HG03521 (cell line): ENCODE data around the gene OPRL1.

Source experiments
- ATAC-seq: cut with Tn5 transposase; IDR thresholded peaks from one replicate; pipeline ENCODE4 v1.9.1; 2021; ENCODE audit warnings: mild to moderate bottlenecking, moderate library complexity; ENCODE audit not compliant: unreplicated experiment

The OPRL1 gene

DNA sequence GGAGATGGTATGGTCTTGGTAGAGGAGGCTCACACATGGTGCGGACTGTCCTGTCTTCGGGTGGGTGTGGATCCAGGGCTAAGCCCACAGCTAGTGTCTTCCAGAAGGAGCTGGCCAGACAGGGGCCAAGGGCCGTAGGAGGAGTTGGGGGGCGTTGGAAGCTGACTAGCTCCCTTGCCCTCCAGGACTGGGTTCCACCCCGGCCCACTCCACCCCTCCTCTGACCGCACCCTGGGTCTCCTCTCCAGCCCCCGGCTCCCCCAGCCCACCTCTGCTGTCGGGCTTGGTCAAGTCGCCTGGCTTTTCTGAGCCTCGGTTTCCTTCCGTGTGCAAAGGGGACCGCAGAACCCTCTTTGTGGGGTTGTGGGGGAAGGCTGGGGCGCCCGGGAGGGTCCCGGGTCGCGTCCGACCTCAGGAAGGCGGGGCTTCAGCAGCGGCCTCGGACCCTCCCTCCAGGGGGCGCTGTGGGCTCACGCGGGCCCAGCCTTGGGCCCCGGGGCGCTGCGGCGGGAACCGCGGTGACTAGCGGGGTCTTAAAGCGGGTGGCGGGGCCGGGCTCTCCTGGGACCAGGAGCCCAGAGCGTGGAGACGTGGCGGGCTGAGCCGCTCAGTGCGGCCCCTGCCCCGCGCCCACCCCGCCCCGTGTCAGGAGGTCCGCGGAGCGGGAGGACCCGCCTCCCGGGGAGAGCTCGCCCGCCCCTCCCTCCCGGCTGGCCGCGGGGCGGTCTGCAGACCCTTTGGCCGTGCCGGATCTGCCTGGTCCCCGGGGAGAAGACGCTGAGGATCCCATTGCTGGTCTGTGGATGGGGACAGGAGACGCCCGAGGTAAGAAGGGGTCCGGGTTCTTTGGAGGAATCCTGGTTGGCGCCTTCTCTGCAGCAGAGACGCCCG is 22.1 kb downstream of the OPRL1 start:
- no peak for ATAC-seq

DNA sequence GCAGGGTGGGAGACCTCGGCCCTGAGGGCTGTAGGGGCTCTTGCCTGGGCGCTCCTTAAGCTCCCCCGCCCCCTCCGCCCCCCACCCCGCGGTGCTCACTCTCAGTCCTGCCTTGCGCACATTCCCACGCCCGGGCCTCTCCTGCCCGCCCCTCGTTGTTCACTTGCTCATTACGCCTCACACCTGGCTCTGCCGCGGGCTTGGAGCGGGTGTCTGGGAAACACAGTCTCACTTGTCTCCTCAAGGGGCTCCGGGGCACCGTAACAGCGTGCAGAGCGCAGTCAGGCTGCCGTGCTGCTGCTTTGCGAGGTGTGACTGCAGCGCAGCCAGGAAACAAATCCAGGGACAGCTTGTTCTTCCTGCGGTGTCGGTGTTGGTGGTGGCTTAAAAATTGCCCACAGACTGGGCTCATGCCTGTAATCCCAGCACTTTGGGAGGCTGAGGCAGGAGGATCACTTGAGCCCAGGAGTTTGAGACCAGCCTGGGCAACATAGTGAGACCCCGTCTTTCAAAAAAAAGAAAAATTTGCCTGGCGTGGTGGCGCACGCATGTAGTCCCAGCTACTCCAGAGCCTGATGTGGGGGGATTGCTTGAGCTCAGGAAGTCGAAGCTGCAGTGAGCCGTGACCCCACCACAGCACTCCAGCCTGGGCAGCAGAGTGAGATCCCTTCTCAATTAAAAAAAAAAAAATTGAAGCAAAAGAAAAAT is 22.9 kb downstream of the OPRL1 start:
- no peak for ATAC-seq

DNA sequence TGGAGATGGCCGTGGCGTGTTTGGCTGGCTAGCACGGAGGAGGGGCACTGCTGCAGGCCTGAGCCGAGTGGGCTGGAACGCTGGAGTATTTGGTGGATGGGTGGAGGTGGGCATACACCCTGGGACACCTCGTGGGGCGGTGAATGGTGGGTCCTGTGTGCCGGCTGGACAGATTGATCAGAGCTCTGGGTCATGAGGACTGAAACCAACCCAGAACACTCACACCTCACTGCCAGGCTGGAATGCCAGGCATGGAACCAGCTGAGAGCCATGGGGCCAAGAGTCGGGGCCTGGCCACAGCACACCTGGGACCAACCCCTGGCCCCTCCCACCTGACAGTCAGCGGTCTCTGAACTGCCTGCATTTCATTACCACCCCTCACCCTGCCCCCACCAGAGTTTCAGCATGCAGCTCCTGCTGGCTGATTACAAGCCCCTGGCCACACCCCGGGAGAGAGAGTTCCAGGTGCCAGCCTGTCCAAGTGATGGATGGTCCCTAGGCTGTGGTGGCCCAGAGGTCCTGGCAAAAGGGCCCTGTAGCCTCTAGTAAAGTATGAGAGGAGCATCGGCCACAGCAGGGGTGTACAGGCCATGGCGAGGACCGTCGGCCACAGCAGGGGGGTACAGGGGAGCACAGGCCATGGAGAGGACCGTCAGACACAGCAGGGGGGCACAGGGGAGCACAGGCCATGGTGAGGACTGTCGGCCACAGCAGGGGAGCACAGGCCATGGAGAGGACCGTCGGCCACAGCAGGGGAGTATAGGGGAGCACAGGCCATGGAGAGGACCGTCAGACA is 24.2 kb downstream of the OPRL1 start:
- ATAC-seq: no peak

DNA sequence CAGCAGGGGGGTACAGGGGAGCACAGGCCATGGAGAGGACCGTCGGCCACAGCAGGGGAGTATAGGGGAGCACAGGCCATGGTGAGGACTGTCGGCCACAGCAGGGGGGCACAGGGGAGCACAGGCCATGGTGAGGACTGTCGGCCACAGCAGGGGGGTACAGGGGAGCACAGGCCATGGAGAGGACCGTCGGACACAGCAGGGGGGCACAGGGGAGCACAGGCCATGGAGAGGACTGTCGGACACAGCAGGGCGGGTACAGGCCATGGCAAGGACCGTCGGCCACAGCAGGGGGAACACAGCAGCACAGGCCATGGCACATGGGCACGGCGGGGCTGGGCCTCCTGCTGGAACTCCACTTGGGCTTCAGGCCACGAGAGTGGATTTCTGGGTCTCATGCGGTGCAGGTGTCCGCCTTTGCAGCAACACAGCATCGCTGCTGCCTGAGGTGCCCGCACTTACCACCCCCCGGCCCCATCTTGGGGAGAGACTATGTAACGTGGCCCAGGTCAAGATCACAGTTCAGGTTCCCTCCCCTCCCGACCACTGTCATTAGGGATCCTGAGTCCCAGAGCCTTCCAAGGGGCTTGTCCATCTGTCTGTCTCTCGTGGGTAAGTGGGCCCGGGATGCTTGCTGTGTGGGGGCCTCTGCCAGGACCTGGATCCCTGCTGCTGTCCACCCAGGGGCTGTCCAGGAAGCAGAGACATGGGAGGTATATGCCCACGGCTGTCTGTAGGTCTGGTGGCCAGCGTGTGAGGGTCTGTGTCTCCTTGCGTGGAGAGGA is 25.0 kb downstream of the OPRL1 start:
- ATAC-seq: no peak

DNA sequence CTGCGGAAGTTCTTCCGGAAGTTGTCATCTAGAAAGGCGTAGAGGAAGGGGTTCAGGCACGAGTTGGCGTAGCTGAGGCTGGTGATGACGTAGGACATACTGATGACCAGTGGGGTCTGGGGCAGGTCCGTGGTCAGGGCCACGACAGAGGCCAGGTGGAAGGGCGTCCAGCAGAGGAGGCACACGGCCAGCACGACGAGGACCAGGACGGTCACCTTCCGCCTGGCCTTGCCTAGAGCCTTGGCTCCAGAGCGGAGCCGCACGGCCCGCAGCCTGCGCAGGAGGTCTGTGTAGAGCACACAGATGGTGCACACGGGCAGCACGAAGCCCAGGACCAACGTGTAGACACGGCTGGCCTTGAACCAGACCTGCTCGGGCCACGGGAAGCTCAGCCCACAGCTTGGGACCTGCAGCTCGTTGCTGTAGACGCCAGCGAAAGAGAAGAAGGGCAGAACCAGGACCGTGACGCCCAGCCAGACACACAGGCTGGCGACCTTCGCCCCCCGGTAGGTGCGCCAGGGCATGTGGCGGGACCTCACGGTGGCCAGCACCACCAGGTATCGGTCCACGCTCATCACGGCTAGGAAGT is 26.1 kb downstream of the OPRL1 start:
- no peak for ATAC-seq

DNA sequence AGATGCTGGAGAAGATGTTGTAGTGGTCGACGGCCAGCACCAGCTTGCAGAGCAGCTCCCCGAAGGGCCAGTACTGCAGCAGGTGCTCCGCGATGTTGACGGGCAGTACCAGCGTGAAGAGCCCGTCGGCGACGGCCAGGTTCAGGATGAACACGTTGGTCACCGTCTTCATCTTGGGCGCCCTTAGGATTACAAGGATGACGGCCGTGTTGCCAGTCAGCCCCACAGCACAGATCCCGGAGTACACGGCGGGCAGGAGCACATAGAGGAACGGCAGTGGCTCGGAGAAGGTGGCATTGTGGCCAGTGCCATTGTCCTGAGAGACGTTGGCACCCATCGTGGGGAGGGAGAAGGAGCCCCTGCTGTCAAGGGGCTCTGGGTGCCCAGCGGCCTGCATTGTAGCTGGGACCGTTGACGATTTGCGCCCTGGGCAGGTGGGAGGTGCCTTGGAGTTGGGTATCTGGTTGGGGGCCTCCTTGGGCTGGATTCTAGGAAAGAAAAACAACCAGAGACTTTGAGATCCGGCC is 26.6 kb downstream of the OPRL1 start:
- no peak for ATAC-seq

DNA sequence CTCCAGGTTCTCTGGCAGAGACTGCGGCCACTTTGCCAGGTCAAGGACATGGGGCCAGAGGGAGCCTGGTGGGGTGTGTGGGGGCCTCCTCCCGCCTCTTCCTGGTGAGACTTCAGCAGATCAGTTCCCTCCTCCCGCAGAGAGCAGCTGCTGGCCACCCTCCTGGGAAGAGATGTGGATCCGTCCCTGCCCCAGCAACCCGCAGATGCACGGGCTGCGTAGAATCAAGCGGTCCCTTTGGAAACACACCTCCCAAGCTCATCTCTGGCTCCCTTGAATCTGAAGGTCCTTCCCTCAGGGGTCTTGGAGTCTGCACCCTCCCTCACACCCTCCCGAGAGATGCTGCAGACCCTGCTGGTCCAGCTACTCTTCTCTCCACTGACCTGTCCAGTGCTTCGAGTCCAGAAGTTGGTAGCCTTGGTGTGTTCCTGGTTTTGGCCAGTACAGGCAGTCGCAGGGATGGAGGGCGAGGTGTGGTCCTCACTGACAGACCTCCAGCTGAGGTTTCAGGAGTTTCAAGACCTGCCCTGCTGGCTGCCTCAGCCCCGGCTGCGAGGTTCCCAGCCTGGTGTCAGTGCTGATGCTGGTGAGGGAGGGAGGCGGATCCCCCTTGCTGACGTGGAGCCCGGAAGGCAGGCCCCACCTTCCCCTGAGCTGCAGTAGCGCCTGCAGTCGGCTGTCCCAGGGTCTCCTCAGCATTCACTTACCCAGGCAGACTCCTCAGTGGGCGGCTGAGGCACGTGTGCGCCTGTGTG is 27.3 kb downstream of the OPRL1 start, which contains the start of gene NPBWR2:
Gene NPBWR2, minus strand, starts transcription at position 585 of the 755 bp plus-strand sequence. CDS start 734 bp downstream, outside the sequence.
- no peak for ATAC-seq

DNA sequence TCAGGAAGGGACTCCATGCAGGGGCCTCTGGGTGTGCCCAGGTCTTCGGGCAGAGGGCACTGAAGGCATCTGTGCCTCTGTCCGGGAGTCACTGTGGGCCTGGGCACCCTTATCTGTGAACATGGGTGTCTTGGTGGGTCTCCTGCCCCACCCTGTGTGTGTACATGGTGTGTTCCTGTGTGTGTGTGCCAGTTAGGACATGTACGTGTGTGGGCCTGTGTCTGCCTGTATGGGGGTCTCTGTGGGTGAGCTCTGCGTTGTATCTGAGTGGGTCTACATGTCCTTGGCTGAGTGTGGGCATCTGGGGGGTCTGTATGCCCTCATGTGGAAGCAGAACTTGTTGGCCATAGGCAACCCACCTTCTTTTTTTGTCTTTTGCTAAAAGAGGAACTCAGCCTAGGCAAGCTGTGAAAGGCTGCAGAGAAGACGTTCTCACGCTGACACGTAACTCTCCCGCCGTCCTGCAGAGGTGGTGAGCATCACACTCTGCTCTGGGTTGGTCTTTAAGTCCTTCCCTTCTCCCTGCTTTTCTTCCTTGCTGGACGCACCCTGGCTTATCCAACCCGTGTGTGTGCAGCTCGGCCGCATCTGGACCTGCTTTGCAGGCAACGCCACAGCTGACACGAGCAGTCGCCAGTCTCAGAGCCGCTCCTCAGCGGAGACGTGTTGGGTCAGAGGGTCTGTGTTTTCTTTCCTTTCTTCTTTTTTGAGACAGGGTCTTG is 28.0 kb downstream of the OPRL1 start:
- ATAC-seq: no peak

DNA sequence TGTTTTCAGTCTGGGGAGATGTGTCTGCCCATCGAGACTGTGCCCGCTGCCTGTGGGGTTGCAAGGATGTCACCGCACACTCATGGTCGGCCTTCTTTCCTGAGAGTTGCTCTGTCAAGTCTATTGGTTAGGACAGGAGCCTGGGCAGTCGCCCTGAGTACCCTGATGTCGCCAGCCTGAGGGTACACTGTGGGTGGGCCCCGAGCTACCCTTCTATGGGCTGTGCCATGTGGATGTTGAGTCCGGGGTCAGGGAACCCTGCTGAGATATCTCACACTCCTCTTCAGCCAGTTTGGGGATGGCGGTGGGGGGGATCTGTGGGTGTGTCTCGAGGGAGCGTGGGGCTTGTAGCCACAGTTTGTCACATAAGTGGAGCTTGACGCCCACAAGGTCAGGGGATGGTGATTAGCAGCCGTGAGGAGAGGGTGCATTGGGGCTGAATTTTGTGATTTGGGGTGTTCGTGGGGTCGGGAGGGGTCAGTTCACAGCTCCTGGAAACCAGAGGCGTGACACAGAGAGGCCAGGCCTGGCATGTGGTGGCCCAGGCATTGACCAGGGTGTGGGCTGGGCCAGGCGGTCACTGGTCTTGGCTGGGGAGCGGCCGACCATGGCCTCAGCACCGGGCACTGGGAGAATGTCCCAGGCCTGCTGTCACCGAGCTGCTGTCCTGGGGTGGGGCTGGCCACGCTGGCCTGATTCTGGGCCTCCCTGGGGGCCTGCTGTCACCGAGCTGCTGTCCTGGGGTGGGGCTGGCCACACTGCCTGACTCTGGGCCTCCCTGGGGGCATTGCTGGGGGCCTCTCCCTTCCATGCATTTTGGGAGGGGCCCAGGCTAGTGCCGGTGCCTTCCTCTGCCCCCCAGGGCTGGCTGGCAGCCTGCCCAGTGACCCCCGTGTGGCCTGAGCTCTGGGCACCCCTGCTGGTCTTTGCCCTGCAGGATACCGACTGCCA is 29.1 kb downstream of the OPRL1 start:
- ATAC-seq: no peak

DNA sequence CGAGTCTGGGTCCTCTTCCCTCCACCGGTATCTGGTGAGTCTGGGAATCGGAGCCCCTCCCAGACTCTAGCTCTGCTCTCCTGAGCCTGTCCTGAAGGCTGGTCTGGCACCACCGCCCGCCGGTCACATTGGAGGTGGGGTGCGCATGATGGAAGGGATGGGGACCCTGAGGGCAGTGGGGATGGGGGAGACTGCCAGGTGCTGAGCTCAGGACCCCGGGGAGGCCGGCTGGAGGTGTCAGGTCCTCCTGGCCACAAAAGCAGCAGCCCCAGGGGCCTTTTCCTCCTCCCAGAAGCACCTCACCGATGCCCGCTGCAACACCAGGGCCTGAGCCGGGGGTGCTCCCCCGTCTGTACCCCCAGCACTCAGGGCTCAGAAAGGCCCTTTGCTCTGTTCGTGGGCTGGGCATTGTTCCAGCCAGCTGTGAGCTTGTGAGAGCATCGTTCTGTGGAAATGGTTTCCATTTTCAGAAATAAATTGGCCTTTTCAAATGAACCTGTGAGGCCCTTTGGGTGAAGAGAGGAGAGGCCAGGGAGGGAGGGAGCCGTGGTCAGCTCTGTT is 30.0 kb downstream of the OPRL1 start:
- ATAC-seq: no peak

DNA sequence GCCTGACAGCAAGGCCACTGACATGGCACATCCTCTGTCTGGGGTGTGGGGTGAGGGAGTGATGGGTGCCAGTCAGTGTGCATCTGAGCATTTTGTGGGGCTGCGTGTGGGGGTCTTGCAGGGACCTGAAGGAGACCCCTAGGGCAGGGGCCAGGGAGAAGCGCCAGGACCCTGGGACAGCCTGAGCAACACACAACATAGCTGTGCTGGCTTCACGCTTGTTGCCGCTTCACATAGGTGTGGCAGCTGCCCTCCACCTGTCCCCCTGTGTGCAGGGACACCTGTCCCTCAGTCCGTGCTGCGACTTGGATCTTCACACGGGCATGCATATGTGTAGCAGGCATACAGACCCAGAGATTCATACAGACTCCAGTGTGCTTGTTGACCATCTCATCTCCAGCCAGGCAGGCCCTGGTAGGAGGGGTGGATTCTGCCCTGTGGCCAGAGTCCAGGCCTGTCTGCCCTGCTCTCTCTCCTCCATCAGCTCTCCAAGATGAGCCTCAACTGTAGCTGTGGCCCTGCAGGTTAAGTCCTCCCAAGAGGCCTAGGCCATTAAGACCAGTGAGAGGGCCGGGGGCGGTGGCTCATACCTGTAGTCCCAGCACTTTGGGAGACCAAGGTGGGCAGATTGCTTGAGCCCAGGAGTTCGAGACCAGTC is 30.7 kb downstream of the OPRL1 start:
- ATAC-seq: no peak

DNA sequence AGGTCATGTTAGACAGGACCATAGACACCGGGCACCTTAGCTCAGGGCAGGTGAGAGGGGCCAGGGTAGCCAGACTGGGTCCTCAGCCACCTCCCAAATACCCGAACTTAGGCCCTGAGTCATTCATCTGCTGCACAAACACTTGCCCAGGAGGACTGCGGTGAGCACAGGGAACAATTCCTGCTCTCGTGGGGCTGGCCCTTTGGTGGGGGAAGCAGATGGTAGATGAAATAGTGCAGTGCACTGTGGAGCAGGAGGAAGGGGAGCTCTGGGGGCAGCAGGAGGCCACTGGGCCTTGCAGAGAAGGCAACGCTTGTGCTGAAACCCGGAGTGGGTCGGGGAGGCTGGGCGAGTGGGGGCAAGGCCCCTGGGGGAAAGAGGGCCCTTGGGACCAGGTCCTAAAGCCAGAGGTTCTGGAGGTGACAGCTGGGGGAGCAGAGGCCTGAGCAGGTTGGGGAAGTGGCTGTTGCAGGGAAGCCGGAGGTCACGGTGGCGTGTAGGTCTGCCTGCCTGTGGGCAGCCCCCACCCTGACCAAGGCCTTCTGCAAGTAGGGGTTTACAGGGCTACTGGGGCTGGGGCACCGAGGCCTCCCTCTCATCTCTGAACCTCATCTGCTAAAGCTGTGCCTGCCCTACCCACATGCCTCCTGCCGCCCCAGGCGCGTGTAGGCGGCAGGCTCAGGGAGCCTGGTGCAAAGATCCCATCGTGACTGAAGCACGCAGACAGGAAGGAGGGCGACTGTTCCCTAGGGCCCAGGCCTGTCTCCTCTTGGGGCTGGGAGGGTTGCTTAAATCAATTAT is 32.2 kb downstream of the OPRL1 start:
- ATAC-seq: no peak

DNA sequence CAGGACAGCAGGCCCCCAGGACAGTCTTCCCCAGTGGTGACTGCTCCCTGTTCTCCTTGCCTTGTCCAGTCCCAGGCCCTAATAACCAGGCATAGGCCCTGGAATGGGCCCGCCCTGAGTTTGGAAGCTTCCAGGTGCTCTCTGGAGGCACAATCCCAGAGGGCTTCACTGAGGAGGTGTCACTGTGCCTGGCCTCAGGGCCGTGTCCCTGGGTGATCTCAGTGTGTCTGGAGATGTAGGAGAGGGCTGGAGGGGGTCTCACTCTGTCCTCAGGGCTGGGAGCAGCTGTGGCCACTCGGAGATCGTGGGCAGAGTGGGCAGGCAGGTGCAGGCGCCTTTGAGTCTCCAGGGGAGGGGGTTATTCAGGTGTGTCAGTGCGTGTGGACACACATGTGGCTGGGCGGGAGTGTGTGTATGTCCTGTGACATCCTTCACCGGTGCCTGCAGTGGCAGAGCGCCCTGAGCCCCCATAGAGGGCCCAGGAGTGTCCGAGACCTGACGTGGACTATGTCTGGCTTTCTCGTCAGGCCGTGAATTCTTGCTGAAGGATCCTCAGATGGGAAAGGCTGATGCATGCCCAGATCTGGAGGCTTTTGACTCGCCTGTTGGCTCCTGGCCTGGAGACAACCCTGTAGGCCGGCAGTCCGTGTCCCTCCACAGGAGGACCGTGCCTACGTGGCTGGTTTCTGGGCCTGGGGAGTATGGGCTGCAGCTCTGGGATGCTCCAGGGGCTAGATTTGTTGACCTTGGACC is 33.0 kb downstream of the OPRL1 start:
- ATAC-seq: no peak

DNA sequence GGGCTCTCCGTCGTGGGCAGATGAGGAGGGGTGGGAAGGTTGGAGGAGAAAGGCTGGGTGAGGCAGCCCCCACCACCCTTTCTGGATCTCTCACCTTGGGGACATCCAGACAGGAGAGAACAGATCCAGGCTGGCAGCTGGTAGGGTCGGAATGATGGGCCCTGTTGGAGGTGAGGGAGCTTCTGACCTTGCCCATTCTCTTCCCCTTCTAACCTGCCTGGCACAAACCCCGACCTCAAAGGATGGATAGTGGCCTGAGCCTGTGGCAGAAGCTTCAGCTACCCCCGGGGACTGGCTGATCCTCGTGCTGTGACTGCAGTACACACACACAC is 33.5 kb downstream of the OPRL1 start:
- ATAC-seq: no peak

DNA sequence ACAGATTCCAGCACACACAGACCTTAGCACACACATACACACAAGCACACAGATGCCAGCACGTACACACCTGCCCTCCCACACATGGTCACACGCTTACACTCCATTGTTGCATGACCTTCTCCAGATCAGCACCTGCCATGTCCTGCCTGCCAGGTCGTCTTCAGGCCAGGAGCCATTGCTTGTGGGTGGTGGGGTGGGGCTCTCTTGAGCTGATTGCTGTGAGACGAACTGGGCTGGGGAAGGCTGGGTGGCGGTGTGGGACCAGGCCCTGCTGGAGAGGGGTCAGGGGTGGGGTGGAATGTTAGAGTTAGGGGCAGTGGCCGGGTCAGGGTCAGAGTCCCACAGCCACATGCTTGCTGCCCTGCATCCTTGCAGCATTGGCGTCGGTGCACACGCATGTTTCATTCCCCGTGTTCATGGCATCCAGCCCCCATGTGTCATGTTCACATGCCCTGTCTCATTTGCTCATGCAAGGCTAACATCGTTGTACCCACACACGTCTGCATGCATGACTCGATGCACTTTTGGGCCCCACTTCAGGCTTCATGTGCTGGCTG is 34.0 kb downstream of the OPRL1 start:
- no peak for ATAC-seq
